Liver (tissue), 9 donors: ENCODE measurements around the gene TOE1. TPM values are rescaled to one million over a fixed set of nuclear protein-coding genes. Genes with fewer than 3 reads are reported as not detected.

Experiments
- DNase-seq: peaks from one replicate; pipeline ENCODE4 v3.0.0-alpha.2; 2017; ENCODE audit warnings: low spot score
- H3K27ac ChIP-seq, 2 donors: one replicate each; pipeline ENCODE4 v1.7.0; 2013; ENCODE audit warnings: inconsistent platforms in 2 of 2, low read length in 2 of 2, control low read depth in 1 of 2, low read depth in 1 of 2, mild to moderate bottlenecking in 1 of 2
- H3K27me3 ChIP-seq, 4 donors: one replicate each; pipeline versions ENCODE4 v1.6.1 to v1.7.0; 2013; ENCODE audit warnings: low read length in 3 of 4, inconsistent platforms in 1 of 4, mild to moderate bottlenecking in 1 of 4, moderate library complexity in 1 of 4; ENCODE audit not compliant: control insufficient read depth in 4 of 4, insufficient read depth in 4 of 4
- H3K36me3 ChIP-seq, 4 donors: one replicate each; pipeline versions ENCODE4 v1.6.1 to v1.7.0; 2013; ENCODE audit warnings: low read length in 3 of 4, mild to moderate bottlenecking in 3 of 4, low read depth in 1 of 4, moderate library complexity in 1 of 4; ENCODE audit not compliant: control insufficient read depth in 4 of 4, insufficient read depth in 3 of 4
- H3K4me1 ChIP-seq, 4 donors: one replicate each; pipeline versions ENCODE4 v1.6.1 to v1.7.0; 2013; ENCODE audit warnings: low read length in 3 of 4, mild to moderate bottlenecking in 3 of 4, moderate library complexity in 1 of 4; ENCODE audit not compliant: control insufficient read depth in 4 of 4, insufficient read depth in 4 of 4
- H3K4me3 ChIP-seq, 3 donors: one replicate each; pipeline versions ENCODE4 v1.6.1 to v1.7.0; 2013; ENCODE audit warnings: low read length in 3 of 3, control low read depth in 1 of 3, low read depth in 1 of 3, mild to moderate bottlenecking in 1 of 3
- H3K9ac ChIP-seq, 2 donors: one replicate each; pipeline ENCODE4 v1.7.0; 2013; ENCODE audit warnings: low read length in 2 of 2, mild to moderate bottlenecking in 2 of 2, moderate library complexity in 2 of 2, control low read depth in 1 of 2, low read depth in 1 of 2
- H3K9me3 ChIP-seq, 4 donors: one replicate each; pipeline versions ENCODE4 v1.6.1 to v1.7.0; 2013; ENCODE audit warnings: low read length in 3 of 4; ENCODE audit not compliant: control insufficient read depth in 4 of 4
- CTCF ChIP-seq: fragments of 150-350 bp; IDR thresholded peaks from 2 replicates; pipeline ENCODE4 v1.5.1; 2017; ENCODE audit warnings: improper control_type of control experiment, low read depth, low read length; ENCODE audit not compliant: missing input control
- EGR1 ChIP-seq, 2 donors: IDR thresholded peaks; 2 replicates each; pipeline ENCODE4 v1.6.1; 2016 to 2018; ENCODE audit warnings: antibody characterized with exemption in 2 of 2, low read depth in 2 of 2
- FOXA1 ChIP-seq: IDR thresholded peaks from 2 replicates; pipeline ENCODE4 v1.6.1; 2016; ENCODE audit warnings: antibody characterized with exemption
- FOXA2 ChIP-seq: IDR thresholded peaks from 2 replicates; pipeline ENCODE4 v1.6.1; 2016; ENCODE audit warnings: antibody characterized with exemption
- GABPA ChIP-seq, 2 donors: IDR thresholded peaks in 1 of 2; conservative IDR thresholded peaks in 1 of 2; 2 replicates each; pipeline ENCODE4 v1.6.1; 2016; ENCODE audit warnings: antibody characterized with exemption in 2 of 2, mild to moderate bottlenecking in 1 of 2, moderate library complexity in 1 of 2
- HNF4A ChIP-seq, 2 donors: conservative IDR thresholded peaks; 2 replicates each; pipeline ENCODE4 v1.6.1; 2016; ENCODE audit warnings: antibody characterized with exemption in 2 of 2, mild to moderate bottlenecking in 2 of 2
- HNF4G ChIP-seq: IDR thresholded peaks from 2 replicates; pipeline ENCODE4 v1.6.1; 2016; ENCODE audit warnings: antibody characterized with exemption
- JUND ChIP-seq, 2 donors: IDR thresholded peaks; 2 replicates each; pipeline ENCODE4 v1.6.1; 2016; ENCODE audit warnings: antibody characterized with exemption in 2 of 2
- MAX ChIP-seq: IDR thresholded peaks from 2 replicates; pipeline ENCODE4 v1.6.1; 2016; ENCODE audit warnings: antibody characterized with exemption
- NR2F2 ChIP-seq: IDR thresholded peaks from 2 replicates; pipeline ENCODE4 v1.6.1; 2016; ENCODE audit warnings: antibody characterized with exemption
- RAD21 ChIP-seq, 2 donors: IDR thresholded peaks; 2 replicates each; pipeline ENCODE4 v1.6.1; 2016; ENCODE audit warnings: antibody characterized with exemption in 2 of 2, mild to moderate bottlenecking in 2 of 2
- RXRA ChIP-seq, 2 donors: IDR thresholded peaks; 2 replicates each; pipeline ENCODE4 v1.6.1; 2017 to 2018; ENCODE audit warnings: antibody characterized with exemption in 2 of 2, mild to moderate bottlenecking in 1 of 2
- SP1 ChIP-seq: IDR thresholded peaks from 2 replicates; pipeline ENCODE4 v1.6.1; 2018; ENCODE audit warnings: antibody characterized with exemption, mild to moderate bottlenecking
- TAF1 ChIP-seq: conservative IDR thresholded peaks from 2 replicates; pipeline ENCODE4 v1.6.1; 2016; ENCODE audit warnings: antibody characterized with exemption, mild to moderate bottlenecking
- YY1 ChIP-seq: IDR thresholded peaks from 2 replicates; pipeline ENCODE4 v1.6.1; 2016; ENCODE audit warnings: antibody characterized with exemption, mild to moderate bottlenecking
- WGBS: extraction: QIAGEN DNeasy Blood & Tissue Kit; methylation state at CpG from one replicate; pipeline ENCODE4 v1.1.7; 2013; 5-methylcytosine and 5-hydroxymethylcytosine counted together
- polyA plus RNA-seq, 2 donors: library from polyadenylated mRNA; stranded (reverse) in 1 of 2; unstranded in 1 of 2; fragments of 200-250 nt in 1 of 2; fragments of >200 nt in 1 of 2; fragmentation: Nextera tagmentation in 1 of 2; extraction: Ambion mirVana in 1 of 2; gene quantifications; one replicate each; pipeline versions ENCODE4 v1.2.1 to v1.2.3, GENCODE V29; 2013 to 2015
- total RNA-seq, 2 donors: library from RNA; depleted of rRNA; stranded (reverse); fragments of >200 nt; gene quantifications; one replicate each; pipeline ENCODE4 v1.2.3, GENCODE V29; 2014
- TF ChIP-seq, protein P1 (sequence below): IDR thresholded peaks from 2 replicates; pipeline ENCODE4 v1.6.1; 2016; ENCODE audit warnings: antibody characterized with exemption, mild to moderate bottlenecking
- TF ChIP-seq, protein P2 (sequence below): IDR thresholded peaks from 2 replicates; pipeline ENCODE4 v1.6.1; 2016; ENCODE audit warnings: antibody characterized with exemption
- TF ChIP-seq, protein P3 (sequence below): IDR thresholded peaks from 2 replicates; pipeline ENCODE4 v1.6.1; 2016; ENCODE audit warnings: antibody characterized with exemption
- donor health status: healthy.
- donor health status: healthy.
- donor health status: healthy.
- donor health status: healthy.
- donor health status: healthy.

The TOE1 gene
- total and polyA plus RNA-seq, 4 donors = 3.5 to 9.1 (median 5.8) TPM

- no peak for DNase-seq
- H3K4me3 ChIP-seq = no peak overlapping the region
- no peaks in the 10 kb centered on the region for H3K9me3 ChIP-seq
- H3K9ac ChIP-seq = no peak overlapping the region
- TF ChIP-seq FOXA2 (no peak), GABPA (IDR thresholded peaks at IDR 0.05 in 1 of 2, conservative IDR thresholded peaks at IDR 0.05 in 1 of 2) (no peak), TAF1 (no peak), HNF4G (no peak), YY1 (no peak), JUND (IDR thresholded peaks at IDR 0.05) (no peak)
- TF ChIP-seq, protein P1, sequence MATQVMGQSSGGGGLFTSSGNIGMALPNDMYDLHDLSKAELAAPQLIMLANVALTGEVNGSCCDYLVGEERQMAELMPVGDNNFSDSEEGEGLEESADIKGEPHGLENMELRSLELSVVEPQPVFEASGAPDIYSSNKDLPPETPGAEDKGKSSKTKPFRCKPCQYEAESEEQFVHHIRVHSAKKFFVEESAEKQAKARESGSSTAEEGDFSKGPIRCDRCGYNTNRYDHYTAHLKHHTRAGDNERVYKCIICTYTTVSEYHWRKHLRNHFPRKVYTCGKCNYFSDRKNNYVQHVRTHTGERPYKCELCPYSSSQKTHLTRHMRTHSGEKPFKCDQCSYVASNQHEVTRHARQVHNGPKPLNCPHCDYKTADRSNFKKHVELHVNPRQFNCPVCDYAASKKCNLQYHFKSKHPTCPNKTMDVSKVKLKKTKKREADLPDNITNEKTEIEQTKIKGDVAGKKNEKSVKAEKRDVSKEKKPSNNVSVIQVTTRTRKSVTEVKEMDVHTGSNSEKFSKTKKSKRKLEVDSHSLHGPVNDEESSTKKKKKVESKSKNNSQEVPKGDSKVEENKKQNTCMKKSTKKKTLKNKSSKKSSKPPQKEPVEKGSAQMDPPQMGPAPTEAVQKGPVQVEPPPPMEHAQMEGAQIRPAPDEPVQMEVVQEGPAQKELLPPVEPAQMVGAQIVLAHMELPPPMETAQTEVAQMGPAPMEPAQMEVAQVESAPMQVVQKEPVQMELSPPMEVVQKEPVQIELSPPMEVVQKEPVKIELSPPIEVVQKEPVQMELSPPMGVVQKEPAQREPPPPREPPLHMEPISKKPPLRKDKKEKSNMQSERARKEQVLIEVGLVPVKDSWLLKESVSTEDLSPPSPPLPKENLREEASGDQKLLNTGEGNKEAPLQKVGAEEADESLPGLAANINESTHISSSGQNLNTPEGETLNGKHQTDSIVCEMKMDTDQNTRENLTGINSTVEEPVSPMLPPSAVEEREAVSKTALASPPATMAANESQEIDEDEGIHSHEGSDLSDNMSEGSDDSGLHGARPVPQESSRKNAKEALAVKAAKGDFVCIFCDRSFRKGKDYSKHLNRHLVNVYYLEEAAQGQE = no peak
- no peaks in the 10 kb centered on the region for H3K4me1 ChIP-seq
- no peaks in the 10 kb centered on the region for H3K27me3 ChIP-seq
- 65% methylated on average over 3 of the region's 3 CpGs for WGBS
- no peak overlapping the region for H3K27ac ChIP-seq
- no peaks in the 10 kb centered on the region for H3K36me3 ChIP-seq
Observed at GRCh38 chr1:45314266-45314665, 25.7 kb upstream of the TOE1 start.

DNA sequence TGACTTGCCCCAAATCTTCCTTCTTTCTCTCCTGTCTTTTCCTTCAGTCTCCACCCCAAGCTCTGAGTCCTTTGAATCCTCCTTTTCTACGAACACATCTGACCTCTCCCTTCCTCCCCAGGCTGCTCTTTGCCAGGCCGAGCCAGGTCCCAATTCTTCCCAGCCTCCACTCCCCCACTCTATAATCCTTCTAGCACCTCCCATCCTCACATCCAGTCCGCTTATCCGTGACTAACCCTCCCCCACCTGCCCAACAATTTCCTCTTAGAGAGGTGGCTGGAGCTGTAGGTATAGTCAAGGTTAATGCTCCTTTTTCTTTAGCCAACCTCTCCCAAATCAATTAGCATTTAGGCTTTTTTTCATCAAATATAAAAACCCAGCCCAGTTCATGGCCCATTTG lies 22.8 kb upstream of the TOE1 start:
- WGBS = 90% methylated on average over 4 of the region's 4 CpGs

More for the DNA sequence above, 22.8 kb upstream of the TOE1 start:
- Histone ChIP-seq H3K4me3 (no peak overlapping the region), H3K9ac (no peak overlapping the region), H3K9me3 (no peaks in the 10 kb centered on the region), H3K27ac (no peak overlapping the region), H3K36me3 (no peaks in the 10 kb centered on the region), H3K27me3 (no peaks in the 10 kb centered on the region), H3K4me1 (no peaks in the 10 kb centered on the region)
- no peak for DNase-seq
- TF ChIP-seq HNF4G (no peak), FOXA1 (no peak), MAX (no peak), SP1 (no peak), TAF1 (no peak), GABPA (IDR thresholded peaks at IDR 0.05 in 1 of 2, conservative IDR thresholded peaks at IDR 0.05 in 1 of 2) (no peak), JUND (IDR thresholded peaks at IDR 0.05) (no peak), EGR1 (IDR thresholded peaks at IDR 0.05; ENCODE audit: low read depth in 2 of 2) (no peak), RXRA (IDR thresholded peaks at IDR 0.05) (no peak), NR2F2 (no peak), FOXA2 (no peak), CTCF (no peak), RAD21 (IDR thresholded peaks at IDR 0.05) (no peak), YY1 (no peak), HNF4A (conservative IDR thresholded peaks at IDR 0.05) (no peak)
- TF ChIP-seq, protein P2, sequence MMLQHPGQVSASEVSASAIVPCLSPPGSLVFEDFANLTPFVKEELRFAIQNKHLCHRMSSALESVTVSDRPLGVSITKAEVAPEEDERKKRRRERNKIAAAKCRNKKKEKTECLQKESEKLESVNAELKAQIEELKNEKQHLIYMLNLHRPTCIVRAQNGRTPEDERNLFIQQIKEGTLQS = no peak
- TF ChIP-seq, protein P1 = no peak
- TF ChIP-seq, protein P3, sequence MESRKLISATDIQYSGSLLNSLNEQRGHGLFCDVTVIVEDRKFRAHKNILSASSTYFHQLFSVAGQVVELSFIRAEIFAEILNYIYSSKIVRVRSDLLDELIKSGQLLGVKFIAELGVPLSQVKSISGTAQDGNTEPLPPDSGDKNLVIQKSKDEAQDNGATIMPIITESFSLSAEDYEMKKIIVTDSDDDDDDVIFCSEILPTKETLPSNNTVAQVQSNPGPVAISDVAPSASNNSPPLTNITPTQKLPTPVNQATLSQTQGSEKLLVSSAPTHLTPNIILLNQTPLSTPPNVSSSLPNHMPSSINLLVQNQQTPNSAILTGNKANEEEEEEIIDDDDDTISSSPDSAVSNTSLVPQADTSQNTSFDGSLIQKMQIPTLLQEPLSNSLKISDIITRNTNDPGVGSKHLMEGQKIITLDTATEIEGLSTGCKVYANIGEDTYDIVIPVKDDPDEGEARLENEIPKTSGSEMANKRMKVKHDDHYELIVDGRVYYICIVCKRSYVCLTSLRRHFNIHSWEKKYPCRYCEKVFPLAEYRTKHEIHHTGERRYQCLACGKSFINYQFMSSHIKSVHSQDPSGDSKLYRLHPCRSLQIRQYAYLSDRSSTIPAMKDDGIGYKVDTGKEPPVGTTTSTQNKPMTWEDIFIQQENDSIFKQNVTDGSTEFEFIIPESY = no peak
